NCI-H2196 (cell line): ENCODE results near the gene SLC5A2.
"Not testable (repeated sequence)": the region's sequence is repeated elsewhere in the genome, so short reads cannot be mapped to it uniquely, and the experiment has no call there.

Experiments
- DNase-seq: peaks from one replicate; lab custom pipeline; 2025; ENCODE audit not compliant: unreplicated experiment; lab: John Stamatoyannopoulos, UW

Gene SLC5A2

GRCh38 chr16:31474773-31475738, 7.9 kb upstream of the SLC5A2 start:
- no peak for DNase-seq

- no peak for DNase-seq
These were observed 7.0 kb upstream of the SLC5A2 start for GRCh38 chr16:31475946-31476302.

GRCh38 chr16:31476303-31477219, 6.4 kb upstream of the SLC5A2 start:
- no peak for DNase-seq

- no peak for DNase-seq
These were observed 5.4 kb upstream of the SLC5A2 start for GRCh38 chr16:31477220-31478216.

- no peak for DNase-seq
These were observed 4.0 kb upstream of the SLC5A2 start for GRCh38 chr16:31478956-31479355.

GRCh38 chr16:31479751-31480150, 3.2 kb upstream of the SLC5A2 start:
- DNase-seq: no peak

GRCh38 chr16:31480851-31481536, 1.9 kb upstream of the SLC5A2 start:
- peak; percentile 20 for DNase-seq

- DNase-seq: not testable (repeated sequence)
These were observed 1.1 kb downstream of the SLC5A2 start for GRCh38 chr16:31484048-31484447.

- DNase-seq: no peak
These were observed 1.7 kb downstream of the SLC5A2 start for GRCh38 chr16:31484491-31485171.

GRCh38 chr16:31485571-31485970, 2.6 kb downstream of the SLC5A2 start:
- DNase-seq: no peak

- no peak for DNase-seq
These were observed 3.1 kb downstream of the SLC5A2 start for GRCh38 chr16:31486045-31486444.

GRCh38 chr16:31487071-31487719, 4.3 kb downstream of the SLC5A2 start:
- DNase-seq: no peak

GRCh38 chr16:31487720-31488467, 5.0 kb downstream of the SLC5A2 start:
- DNase-seq: peak; percentile 79

GRCh38 chr16:31488468-31489297, 5.8 kb downstream of the SLC5A2 start:
- no peak for DNase-seq

GRCh38 chr16:31489298-31489564, 6.3 kb downstream of the SLC5A2 start:
- DNase-seq: no peak

- no peak for DNase-seq
These were observed 7.0 kb downstream of the SLC5A2 start for GRCh38 chr16:31489616-31490584.
